Nephron (organoid): ENCODE data around the gene ZNF827.

ENCODE experiments used
- H3K27ac Mint-ChIP-seq, 3 experiments: 2 replicates each; pipeline ENCODE4 v1.8.0; 2020; ENCODE audit warnings: mixed read lengths in 3 of 3, mild to moderate bottlenecking in 2 of 3, moderate library complexity in 1 of 3
- H3K27me3 Mint-ChIP-seq: 2 replicates; pipeline ENCODE4 v1.8.0; 2021; ENCODE audit warnings: low read depth, mild to moderate bottlenecking, moderate library complexity, mixed read lengths
- H3K36me3 Mint-ChIP-seq: 2 replicates; pipeline ENCODE4 v1.8.0; 2020; ENCODE audit warnings: low read depth, mixed read lengths
- H3K4me1 Mint-ChIP-seq: 2 replicates; pipeline ENCODE4 v1.8.0; 2020; ENCODE audit warnings: mixed read lengths
- H3K4me3 Mint-ChIP-seq, 3 experiments: 2 replicates each; pipeline ENCODE4 v1.8.0; 2020; ENCODE audit warnings: mild to moderate bottlenecking in 3 of 3, mixed read lengths in 3 of 3, moderate library complexity in 2 of 3
- H3K9me3 Mint-ChIP-seq: 2 replicates; pipeline ENCODE4 v1.8.0; 2020; ENCODE audit warnings: mixed read lengths
- CTCF ChIP-seq, 3 experiments: fragments of 200-600 bp; sonication (generic); IDR thresholded peaks; one replicate each; pipeline ENCODE4 v1.5.0; 2021; ENCODE audit warnings: antibody characterized with exemption in 3 of 3; ENCODE audit not compliant: unreplicated experiment in 3 of 3

The ZNF827 gene

GRCh38 chr4:145865274-145865941 lies 73.2 kb downstream of the ZNF827 start:
- TF ChIP-seq CTCF (IDR thresholded peaks at IDR 0.05; ENCODE audit: unreplicated experiment in 3 of 3), result no peak
- Mint-ChIP-seq H3K4me3 (peak overlapping the region in 1 of 3 experiments; percentile 37), H3K36me3 (peaks cover 42% of the 10 kb centered on the region), H3K27me3 (no peaks in the 10 kb centered on the region), H3K9me3 (no peaks in the 10 kb centered on the region), H3K27ac (peak overlapping the region; percentile 76 to 92 (median 86)), H3K4me1 (peaks cover 80% of the 10 kb centered on the region)

- H3K4me1 Mint-ChIP-seq, result peaks cover 76% of the 10 kb centered on the region
- no peak for TF ChIP-seq CTCF (IDR thresholded peaks at IDR 0.05; ENCODE audit: unreplicated experiment in 3 of 3)
- H3K4me3 Mint-ChIP-seq, result no peak overlapping the region
- peak overlapping the region in 1 of 3 experiments; percentile 25 for H3K27ac Mint-ChIP-seq
- peaks cover 52% of the 10 kb centered on the region for H3K36me3 Mint-ChIP-seq
- no peaks in the 10 kb centered on the region for H3K9me3 Mint-ChIP-seq
- no peaks in the 10 kb centered on the region for H3K27me3 Mint-ChIP-seq
These were observed 75.4 kb downstream of the ZNF827 start for GRCh38 chr4:145863191-145863590.

DNA sequence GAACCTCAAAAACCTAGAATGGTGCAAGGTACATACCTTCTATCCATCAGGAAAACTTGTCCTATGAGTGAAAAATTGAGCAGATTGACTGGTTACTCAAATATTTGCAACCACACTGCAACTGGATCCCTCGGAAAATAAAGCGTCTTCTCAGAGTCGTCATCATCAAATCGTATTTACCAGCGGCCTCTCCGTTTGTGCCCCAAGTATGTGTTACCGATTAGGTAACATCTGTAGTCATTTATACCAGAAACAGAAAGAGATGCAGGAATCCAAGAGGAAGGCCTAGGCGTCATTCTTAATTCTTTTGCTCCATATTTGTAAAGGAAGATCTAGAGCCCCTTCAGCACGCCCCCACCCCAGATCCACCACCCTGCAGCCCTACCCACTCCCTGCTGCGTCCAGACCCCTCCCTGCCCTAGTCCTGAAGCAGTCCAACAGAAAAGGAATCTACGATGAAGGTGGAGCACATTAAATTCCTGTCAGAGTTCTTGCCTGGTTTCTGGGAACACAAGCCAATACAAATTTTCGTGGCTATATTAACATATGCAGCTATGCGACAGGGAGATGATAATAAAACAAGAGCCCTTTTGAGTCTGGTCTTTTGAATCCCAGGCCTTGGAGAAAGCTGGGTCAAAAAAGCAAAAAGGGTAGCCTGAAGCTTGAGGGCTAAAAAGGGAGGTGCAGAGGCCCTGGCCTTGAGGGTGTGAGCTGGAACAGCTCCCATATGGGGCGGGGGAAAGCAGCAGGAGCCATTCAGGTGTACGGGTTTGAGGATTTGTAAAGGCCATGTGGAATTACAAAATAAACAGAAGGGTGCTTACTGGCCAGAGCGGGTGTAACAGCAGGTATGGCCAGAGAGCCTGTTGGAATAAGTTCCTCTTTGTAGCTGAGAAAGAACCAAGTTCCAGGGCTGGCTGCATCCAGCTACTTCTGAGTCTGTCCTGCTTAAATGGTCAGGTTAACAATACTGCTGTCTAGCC lies 77.0 kb downstream of the ZNF827 start:
- H3K36me3 Mint-ChIP-seq, result peaks cover 62% of the 10 kb centered on the region
- no peak for TF ChIP-seq CTCF (IDR thresholded peaks at IDR 0.05; ENCODE audit: unreplicated experiment in 3 of 3)
- no peaks in the 10 kb centered on the region for H3K27me3 Mint-ChIP-seq
- H3K4me3 Mint-ChIP-seq, result no peak overlapping the region
- H3K4me1 Mint-ChIP-seq, result peaks cover 66% of the 10 kb centered on the region
- peak overlapping the region; percentile 69 to 83 (median 70) for H3K27ac Mint-ChIP-seq
- no peaks in the 10 kb centered on the region for H3K9me3 Mint-ChIP-seq

GRCh38 chr4:145860897-145861296 lies 77.7 kb downstream of the ZNF827 start:
- H3K4me1 Mint-ChIP-seq, result peaks cover 59% of the 10 kb centered on the region
- peak overlapping the region; percentile 69 to 83 (median 70) for H3K27ac Mint-ChIP-seq
- no peaks in the 10 kb centered on the region for H3K9me3 Mint-ChIP-seq
- TF ChIP-seq CTCF (IDR thresholded peaks at IDR 0.05; ENCODE audit: unreplicated experiment in 3 of 3), result no peak
- no peak overlapping the region for H3K4me3 Mint-ChIP-seq
- peaks cover 64% of the 10 kb centered on the region for H3K36me3 Mint-ChIP-seq
- no peaks in the 10 kb centered on the region for H3K27me3 Mint-ChIP-seq

DNA sequence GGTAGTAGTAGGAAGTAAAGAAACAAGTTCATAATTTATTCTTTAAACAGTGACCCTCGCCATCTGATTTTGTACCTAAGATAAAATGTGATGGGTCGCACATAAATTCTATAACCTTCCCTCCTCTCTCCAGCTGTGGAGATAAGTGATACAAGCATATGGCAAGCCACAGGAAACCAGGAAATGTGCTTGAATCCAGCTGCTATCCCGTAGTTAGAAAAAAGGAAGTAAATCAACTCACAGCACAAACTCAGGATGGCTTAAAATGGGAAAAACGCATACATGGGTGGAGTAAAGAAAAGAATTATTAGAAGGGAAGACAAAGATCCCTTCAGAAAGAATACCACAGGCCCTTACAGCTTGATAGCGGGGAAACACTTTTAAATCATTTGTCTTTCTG lies 78.2 kb downstream of the ZNF827 start:
- Mint-ChIP-seq H3K27me3 (no peaks in the 10 kb centered on the region), H3K4me3 (no peak overlapping the region), H3K36me3 (peaks cover 60% of the 10 kb centered on the region), H3K4me1 (peaks cover 54% of the 10 kb centered on the region), H3K27ac (peak overlapping the region; percentile 69 to 83 (median 70)), H3K9me3 (no peaks in the 10 kb centered on the region)
- TF ChIP-seq CTCF (IDR thresholded peaks at IDR 0.05; ENCODE audit: unreplicated experiment in 3 of 3), result no peak
